ENCODE results near the gene CACNA1C. TPM values are rescaled to one million over a fixed set of nuclear protein-coding genes. Genes with fewer than 3 reads are reported as not detected.

Gene CACNA1C
- total RNA-seq, 2 donors from 2014 or later, result 0.84 to 10.2 TPM

DNA sequence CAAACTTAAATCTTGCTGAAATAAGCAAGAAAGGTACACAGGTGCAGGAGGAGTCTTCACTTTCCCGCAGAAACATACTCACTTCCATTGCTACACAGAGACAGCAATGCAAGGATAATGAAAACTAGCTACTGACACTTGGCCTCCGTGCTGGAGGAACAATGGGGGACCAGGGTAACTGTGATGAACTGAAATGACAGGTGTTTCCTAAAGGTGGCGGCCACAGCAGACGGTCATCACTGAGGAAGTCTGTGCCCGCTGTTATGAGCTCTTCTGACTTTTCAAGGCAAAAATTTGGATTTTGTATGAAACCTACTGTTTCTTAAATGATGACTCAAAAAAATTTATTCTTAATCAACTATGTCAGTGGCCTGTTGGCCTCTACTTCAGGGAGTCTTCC, 189.4 kb downstream of the CACNA1C start:
- H3K4me3 ChIP-seq, result no peak overlapping the region
- H3K9me3 ChIP-seq, result no peaks in the 10 kb centered on the region
- intact Hi-C loops (cut with DNase I), result no loop called here
- no peaks in the 10 kb centered on the region for H3K4me1 ChIP-seq
- H3K27ac ChIP-seq, result no peak overlapping the region
- DNase-seq, result no peak
- H3K36me3 ChIP-seq, result no peaks in the 10 kb centered on the region
- H3K27me3 ChIP-seq, result no peaks in the 10 kb centered on the region
- TF ChIP-seq, protein P1, sequence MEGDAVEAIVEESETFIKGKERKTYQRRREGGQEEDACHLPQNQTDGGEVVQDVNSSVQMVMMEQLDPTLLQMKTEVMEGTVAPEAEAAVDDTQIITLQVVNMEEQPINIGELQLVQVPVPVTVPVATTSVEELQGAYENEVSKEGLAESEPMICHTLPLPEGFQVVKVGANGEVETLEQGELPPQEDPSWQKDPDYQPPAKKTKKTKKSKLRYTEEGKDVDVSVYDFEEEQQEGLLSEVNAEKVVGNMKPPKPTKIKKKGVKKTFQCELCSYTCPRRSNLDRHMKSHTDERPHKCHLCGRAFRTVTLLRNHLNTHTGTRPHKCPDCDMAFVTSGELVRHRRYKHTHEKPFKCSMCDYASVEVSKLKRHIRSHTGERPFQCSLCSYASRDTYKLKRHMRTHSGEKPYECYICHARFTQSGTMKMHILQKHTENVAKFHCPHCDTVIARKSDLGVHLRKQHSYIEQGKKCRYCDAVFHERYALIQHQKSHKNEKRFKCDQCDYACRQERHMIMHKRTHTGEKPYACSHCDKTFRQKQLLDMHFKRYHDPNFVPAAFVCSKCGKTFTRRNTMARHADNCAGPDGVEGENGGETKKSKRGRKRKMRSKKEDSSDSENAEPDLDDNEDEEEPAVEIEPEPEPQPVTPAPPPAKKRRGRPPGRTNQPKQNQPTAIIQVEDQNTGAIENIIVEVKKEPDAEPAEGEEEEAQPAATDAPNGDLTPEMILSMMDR (IDR thresholded peaks at IDR 0.05), result no peak
- no peak overlapping the region for H3K9ac ChIP-seq (ENCODE audit: low read depth in 2 of 2, low read length in 2 of 2)

DNA sequence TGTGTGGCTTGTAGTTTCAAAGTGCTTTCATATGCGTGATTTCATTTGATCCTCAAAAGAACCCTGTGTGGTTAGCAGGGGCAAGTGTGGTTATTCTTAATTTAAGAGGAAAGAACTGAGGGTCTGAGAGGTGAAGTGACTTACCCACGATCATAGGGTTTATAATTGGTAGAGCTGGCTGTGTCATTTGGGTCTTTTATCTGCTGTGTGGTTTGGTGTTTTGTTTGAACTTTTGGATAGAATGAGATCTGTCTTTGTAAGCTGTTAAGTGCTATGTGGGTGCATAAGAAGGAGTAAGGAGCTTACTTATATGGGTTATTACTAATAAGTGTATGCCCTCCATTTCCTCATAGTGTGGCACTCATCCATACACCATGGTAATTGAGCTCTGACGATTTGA, 190.0 kb downstream of the CACNA1C start:
- H3K27ac ChIP-seq, result no peak overlapping the region
- no peaks in the 10 kb centered on the region for H3K36me3 ChIP-seq
- H3K4me1 ChIP-seq, result no peaks in the 10 kb centered on the region
- no peaks in the 10 kb centered on the region for H3K27me3 ChIP-seq
- H3K9me3 ChIP-seq, result no peaks in the 10 kb centered on the region
- no peak for DNase-seq
- H3K9ac ChIP-seq (ENCODE audit: low read depth in 2 of 2, low read length in 2 of 2), result no peak overlapping the region
- H3K4me3 ChIP-seq, result no peak overlapping the region
- intact Hi-C loops (cut with DNase I), result no loop called here
- TF ChIP-seq, protein P1 (IDR thresholded peaks at IDR 0.05), result no peak

DNA sequence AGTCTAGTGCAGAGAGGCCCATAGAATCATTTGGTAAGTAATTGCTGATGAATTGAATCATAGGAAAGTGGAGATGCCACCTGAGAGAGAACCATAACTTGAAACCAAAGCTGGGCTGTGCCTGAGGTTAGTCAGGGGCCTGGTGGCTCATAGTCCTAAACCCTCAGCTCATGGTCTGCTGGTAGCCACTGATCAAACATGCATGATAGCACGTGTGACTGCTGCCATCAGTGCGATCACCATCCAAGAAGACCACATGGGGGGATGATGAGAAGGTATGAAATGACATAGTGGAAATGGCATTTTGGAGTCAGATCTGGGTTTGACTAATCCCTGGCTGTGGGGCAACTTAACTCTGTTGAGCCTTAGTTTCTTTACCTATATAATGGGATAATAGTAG, 190.5 kb downstream of the CACNA1C start:
- Histone ChIP-seq H3K4me3 (no peak overlapping the region), H3K4me1 (no peaks in the 10 kb centered on the region), H3K9me3 (no peaks in the 10 kb centered on the region), H3K27ac (no peak overlapping the region), H3K27me3 (no peaks in the 10 kb centered on the region), H3K9ac (ENCODE audit: low read depth in 2 of 2, low read length in 2 of 2) (no peak overlapping the region), H3K36me3 (no peaks in the 10 kb centered on the region)
- TF ChIP-seq, protein P1 (IDR thresholded peaks at IDR 0.05), result no peak
- DNase-seq, result no peak
- intact Hi-C loops (cut with DNase I), result no loop called here

GRCh38 chr12:2244013-2244861, 191.4 kb downstream of the CACNA1C start:
- no peak for DNase-seq
- Histone ChIP-seq H3K27ac (no peak overlapping the region), H3K4me1 (no peaks in the 10 kb centered on the region)

GRCh38 chr12:2246358-2246757, 193.6 kb downstream of the CACNA1C start:
- DNase-seq, result no peak
- intact Hi-C loops (cut with DNase I), result no loop called here
- TF ChIP-seq, protein P1 (IDR thresholded peaks at IDR 0.05), result no peak
- H3K9ac ChIP-seq (ENCODE audit: low read depth in 2 of 2, low read length in 2 of 2), result no peak overlapping the region
- no peaks in the 10 kb centered on the region for H3K36me3 ChIP-seq
- H3K4me1 ChIP-seq, result no peaks in the 10 kb centered on the region
- H3K4me3 ChIP-seq, result no peak overlapping the region
- no peak overlapping the region for H3K27ac ChIP-seq
- H3K27me3 ChIP-seq, result no peaks in the 10 kb centered on the region
- H3K9me3 ChIP-seq, result no peaks in the 10 kb centered on the region

More at GRCh38 chr12:2244013-2244861, 191.4 kb downstream of the CACNA1C start:
- Histone ChIP-seq H3K9me3 (no peaks in the 10 kb centered on the region), H3K27me3 (no peaks in the 10 kb centered on the region), H3K4me3 (no peak overlapping the region), H3K36me3 (no peaks in the 10 kb centered on the region), H3K9ac (ENCODE audit: low read depth in 2 of 2, low read length in 2 of 2) (no peak overlapping the region)
- intact Hi-C loops (cut with DNase I), result no loop called here
- TF ChIP-seq, protein P1 (IDR thresholded peaks at IDR 0.05), result no peak
